ENCODE measurements around the gene TRAP1. TPM values are rescaled to one million over a fixed set of nuclear protein-coding genes. Genes with fewer than 3 reads are reported as not detected.

The TRAP1 gene
- total RNA-seq, 1 donor from 2014 or later: 154 TPM

DNA sequence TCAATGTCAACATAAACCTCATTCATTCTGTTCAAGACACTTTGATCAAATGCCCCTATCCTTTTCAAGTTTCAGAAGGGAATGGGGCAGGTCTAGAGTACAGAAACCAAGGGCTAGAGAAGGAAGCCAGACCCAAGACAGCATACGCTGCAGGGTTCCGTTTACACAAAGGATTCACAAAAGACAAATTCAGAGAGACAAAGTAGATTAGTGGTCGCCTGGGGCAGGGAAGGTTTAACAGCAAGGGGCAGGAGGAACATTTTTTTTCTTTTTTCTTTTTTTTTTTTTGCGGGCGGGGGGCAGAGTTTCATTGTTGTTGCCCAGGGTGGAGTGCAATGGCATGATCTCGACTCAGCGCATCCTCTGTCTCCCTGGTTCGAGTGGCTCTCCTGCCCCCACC is 19.9 kb upstream of the TRAP1 start:
- ATAC-seq: no peak
- DNase-seq (ENCODE audit: low spot score): no peak

DNA sequence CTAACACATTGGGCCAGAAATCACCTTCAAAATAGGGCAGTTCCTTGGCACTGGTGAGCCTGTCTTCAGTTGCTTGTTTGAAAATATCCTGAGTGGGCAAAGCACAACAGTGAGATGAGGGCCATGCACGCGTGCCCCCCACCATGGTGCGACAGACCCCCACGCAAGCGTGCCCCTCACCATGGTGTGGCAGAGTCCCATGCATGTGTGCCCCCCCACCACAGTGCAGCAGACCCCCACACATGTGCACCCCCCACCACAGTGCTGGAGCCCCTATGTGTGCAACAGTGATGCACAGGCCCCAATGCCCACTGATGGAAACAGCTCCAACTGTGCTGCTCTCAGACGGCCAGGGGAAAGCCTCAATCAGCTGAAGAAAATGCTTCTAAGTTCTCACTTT is 18.8 kb upstream of the TRAP1 start:
- DNase-seq (ENCODE audit: low spot score): no peak
- no peak for ATAC-seq

DNA sequence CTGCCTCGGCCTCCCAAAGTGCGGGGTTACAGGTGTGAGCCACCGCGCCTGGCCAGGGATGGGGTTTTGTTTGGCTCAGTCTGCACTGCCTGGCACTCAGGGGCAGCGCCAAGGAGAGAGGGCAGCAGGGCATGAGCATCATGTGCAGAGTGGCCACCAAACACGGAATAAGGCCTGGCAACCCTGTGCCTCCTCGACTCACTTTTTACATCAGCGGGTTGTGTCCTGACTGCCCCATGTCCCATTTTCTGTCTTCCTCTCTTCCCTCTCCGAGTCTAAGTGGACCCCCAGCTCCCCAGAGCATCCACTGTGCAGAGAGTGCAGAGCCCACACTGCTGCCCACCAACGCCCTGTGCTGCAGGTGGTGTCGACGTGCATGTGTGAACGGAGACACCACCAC is 18.2 kb upstream of the TRAP1 start:
- no peak for ATAC-seq
- DNase-seq (ENCODE audit: low spot score): no peak

GRCh38 chr16:3734758-3735221 is 17.5 kb upstream of the TRAP1 start:
- ATAC-seq (no peak), DNase-seq (ENCODE audit: low spot score) (no peak)

GRCh38 chr16:3734084-3734757 is 16.9 kb upstream of the TRAP1 start:
- no peak for DNase-seq (ENCODE audit: low spot score)

DNA sequence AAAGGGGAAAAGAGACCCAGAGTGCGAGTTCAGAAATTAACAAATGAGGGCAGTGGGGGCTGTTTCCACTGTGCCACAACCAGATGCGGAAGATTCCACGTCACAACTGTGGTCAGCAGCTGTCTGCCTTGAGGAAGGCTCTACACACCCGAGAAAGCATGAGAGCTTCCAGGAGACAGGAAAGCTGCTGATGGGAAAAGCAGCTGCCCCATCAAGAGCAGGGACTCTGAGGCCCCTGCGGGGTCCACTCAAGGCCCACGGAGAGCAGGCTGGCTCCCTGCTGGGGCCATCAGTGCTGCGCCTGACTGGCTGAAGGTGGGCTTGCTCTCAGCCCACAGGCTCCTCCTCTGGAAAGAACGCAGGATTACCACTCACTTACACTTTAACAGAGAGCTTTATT is 14.8 kb upstream of the TRAP1 start:
- DNase-seq (ENCODE audit: low spot score) (no peak), ATAC-seq (no peak)

More at GRCh38 chr16:3734084-3734757, 16.9 kb upstream of the TRAP1 start:
- ATAC-seq: no peak

GRCh38 chr16:3731126-3731935 is 14.0 kb upstream of the TRAP1 start:
- DNase-seq (ENCODE audit: low spot score) (no peak), ATAC-seq (no peak)

DNA sequence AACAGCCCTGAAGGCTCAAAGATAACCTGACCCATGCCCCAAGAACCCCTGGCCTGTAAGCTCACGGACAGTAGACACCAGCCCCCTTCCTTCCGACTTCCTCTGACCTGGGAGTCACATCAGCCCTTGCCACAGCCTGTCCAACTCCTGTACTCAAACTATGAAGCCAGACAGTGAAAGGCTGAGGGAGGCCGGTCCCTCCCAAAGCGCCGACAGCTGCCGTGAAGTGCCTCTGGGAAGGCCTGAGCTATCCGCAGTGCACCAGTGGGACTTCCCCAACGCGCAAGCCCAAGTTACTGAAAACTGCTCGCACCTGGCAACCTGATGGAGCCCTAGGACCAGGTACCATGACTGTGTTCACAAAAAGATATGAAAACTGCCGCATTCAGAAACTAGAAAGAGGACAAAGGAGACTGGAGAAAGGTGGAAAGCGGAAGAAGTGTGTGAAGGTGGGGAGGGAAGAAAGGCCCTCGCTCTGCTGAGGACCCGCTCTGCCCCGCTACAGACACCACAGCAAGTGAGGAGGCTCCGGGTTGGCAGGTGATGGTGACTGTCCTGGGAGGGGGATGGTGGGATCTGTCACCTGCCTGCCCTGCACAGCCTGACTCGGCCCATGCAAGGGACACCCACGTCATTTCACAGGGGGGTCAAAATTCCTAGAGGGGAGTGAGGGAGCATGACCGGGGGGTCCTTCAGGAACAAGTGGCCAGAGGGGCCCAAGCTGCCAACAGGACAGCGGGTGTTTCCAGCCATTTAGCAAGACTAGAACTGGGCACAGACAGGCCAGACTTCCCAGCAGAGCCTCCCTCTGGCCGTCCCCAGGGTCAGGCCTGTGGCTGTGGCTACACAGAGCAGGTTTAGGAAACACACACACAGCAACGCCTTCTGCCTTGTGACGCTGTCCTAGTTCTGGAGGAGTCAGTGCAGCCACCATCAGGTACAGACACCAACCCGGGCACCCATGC is 13.1 kb upstream of the TRAP1 start:
- DNase-seq (ENCODE audit: low spot score) (no peak), ATAC-seq (no peak)

DNA sequence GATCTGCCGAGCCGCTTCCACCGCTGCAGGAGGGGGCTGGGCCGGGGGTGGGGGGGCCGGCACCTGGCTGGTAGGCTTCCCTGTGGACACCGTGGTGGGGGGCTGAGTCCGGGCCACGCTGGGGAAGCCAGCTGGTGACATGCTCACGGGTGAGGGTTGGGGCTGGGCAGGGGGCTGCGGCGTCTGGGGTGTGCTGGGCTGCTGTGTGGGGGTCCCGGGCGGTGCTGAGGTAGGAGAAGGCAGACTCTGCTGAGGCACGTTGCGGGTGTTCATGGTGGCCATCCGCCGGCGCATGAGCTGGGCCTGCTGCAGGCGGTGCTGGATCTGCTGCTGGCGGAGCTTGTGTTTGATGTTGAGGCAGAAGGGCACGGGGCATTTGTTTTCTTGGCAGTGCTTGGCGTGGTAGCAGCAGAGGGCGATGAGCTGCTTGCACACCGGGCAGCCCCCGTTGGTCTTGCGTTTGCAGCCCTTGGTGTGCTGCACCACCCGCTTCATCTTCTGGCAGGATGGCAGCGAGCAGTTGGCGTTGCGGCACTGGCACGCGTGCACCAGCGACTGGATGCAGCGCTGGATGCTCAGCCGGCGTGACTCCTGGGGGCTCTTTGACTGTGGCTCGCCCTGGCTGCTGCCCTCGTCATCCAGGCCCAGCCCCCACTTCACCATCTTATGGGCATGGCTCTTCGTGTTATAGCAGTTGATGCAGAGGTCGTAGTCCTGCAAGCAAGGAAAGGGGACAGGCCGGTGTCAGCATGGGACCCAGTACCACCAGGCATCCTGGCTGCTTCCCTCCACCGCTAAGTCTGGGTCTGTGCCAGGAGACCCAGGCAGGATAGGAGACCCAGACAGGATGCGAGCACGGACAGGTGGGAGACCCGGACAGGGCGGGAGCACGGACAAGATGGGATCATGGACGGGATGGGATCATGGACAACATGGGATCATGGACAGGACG is 12.1 kb upstream of the TRAP1 start:
- no peak for DNase-seq (ENCODE audit: low spot score)

GRCh38 chr16:3728424-3729160 is 11.3 kb upstream of the TRAP1 start:
- DNase-seq (ENCODE audit: low spot score): no peak
- peak; percentile 7 for ATAC-seq

More for the DNA sequence above, 12.1 kb upstream of the TRAP1 start:
- ATAC-seq: peak; percentile 8

- DNase-seq (ENCODE audit: low spot score) (no peak), ATAC-seq (no peak)
These were observed 10.6 kb upstream of the TRAP1 start for GRCh38 chr16:3727806-3728381.

- ATAC-seq (no peak), DNase-seq (ENCODE audit: low spot score) (no peak)
These were observed 8.8 kb upstream of the TRAP1 start for GRCh38 chr16:3726021-3726687.

- no peak for ATAC-seq
- DNase-seq (ENCODE audit: low spot score): no peak
These were observed 8.0 kb upstream of the TRAP1 start for GRCh38 chr16:3725276-3725675.

- no peak for ATAC-seq
- DNase-seq (ENCODE audit: low spot score): no peak
These were observed 5.2 kb upstream of the TRAP1 start for GRCh38 chr16:3722508-3722907.

GRCh38 chr16:3720418-3720817 is 3.1 kb upstream of the TRAP1 start:
- DNase-seq (ENCODE audit: low spot score) (no peak), ATAC-seq (no peak)

DNA sequence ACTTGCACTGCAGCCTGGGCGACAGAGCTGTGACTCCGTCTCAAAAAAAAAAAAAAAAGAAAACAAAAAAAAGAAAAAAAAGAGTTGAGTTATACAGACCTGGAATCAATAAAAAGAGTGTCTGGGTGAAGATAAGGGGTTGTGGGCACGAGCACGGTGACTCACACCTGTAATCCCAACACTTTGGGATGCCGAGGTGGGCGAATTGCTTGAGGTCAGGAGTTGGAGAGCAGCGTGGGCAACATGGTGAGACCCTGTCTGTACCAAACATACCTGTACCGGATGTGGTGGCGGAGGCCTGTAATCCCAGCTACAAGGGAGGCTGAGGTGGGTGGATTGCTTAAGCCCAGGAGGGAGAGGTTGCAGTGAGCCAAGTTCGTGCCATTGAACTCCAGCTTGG is 1.3 kb upstream of the TRAP1 start:
- DNase-seq (ENCODE audit: low spot score): no peak
- no peak for ATAC-seq

GRCh38 chr16:3718019-3718391 is 681 bp upstream of the TRAP1 start:
- ATAC-seq: no peak
- no peak for DNase-seq (ENCODE audit: low spot score)

- ATAC-seq (peak; percentile 66), DNase-seq (ENCODE audit: low spot score) (no peak)
These were observed 491 bp downstream of the TRAP1 start for GRCh38 chr16:3716831-3717234.

All from left lobe of liver (tissue), 2 donors.